SHP77 (cell line): Measurements from ENCODE around the gene ANKRD66.
"Not testable (repeated sequence)": the region's sequence is repeated elsewhere in the genome, so short reads cannot be mapped to it uniquely, and the experiment has no call there.

ENCODE experiments used
- DNase-seq, 2 experiments: peaks; one replicate each; lab custom pipeline; 2025; lab: John Stamatoyannopoulos, UW

ANKRD66 gene

GRCh38 chr6:46755865-46756264 lies 9.1 kb downstream of the ANKRD66 start:
- DNase-seq, result no peak

GRCh38 chr6:46756469-46757213 lies 9.9 kb downstream of the ANKRD66 start:
- no peak for DNase-seq

GRCh38 chr6:46757214-46757596 lies 10.5 kb downstream of the ANKRD66 start:
- no peak for DNase-seq

- no peak for DNase-seq
These were observed 12.4 kb downstream of the ANKRD66 start for GRCh38 chr6:46758960-46759753.

GRCh38 chr6:46760925-46761324 lies 14.2 kb downstream of the ANKRD66 start:
- DNase-seq, result no peak

- no peak for DNase-seq
These were observed 16.7 kb downstream of the ANKRD66 start for GRCh38 chr6:46763466-46763865.

GRCh38 chr6:46764280-46764679 lies 17.5 kb downstream of the ANKRD66 start:
- not testable (repeated sequence) for DNase-seq

GRCh38 chr6:46764961-46765360 lies 18.2 kb downstream of the ANKRD66 start:
- no peak for DNase-seq

- no peak for DNase-seq
These were observed 25.3 kb downstream of the ANKRD66 start for GRCh38 chr6:46772016-46772415.

GRCh38 chr6:46772762-46773161 lies 26.0 kb downstream of the ANKRD66 start:
- DNase-seq, result no peak

GRCh38 chr6:46773201-46773855 lies 26.6 kb downstream of the ANKRD66 start:
- DNase-seq, result no peak

- not testable (repeated sequence) for DNase-seq
These were observed 28.0 kb downstream of the ANKRD66 start for GRCh38 chr6:46774736-46775135.

- no peak for DNase-seq
These were observed 29.5 kb downstream of the ANKRD66 start for GRCh38 chr6:46776070-46776712.

- no peak for DNase-seq
These were observed 31.0 kb downstream of the ANKRD66 start for GRCh38 chr6:46777476-46778346.

- DNase-seq, result peak; percentile 14 to 74
These were observed 35.0 kb downstream of the ANKRD66 start for GRCh38 chr6:46781478-46782378.

GRCh38 chr6:46784535-46784934 lies 37.8 kb downstream of the ANKRD66 start:
- no peak for DNase-seq

- DNase-seq, result no peak
These were observed 41.3 kb downstream of the ANKRD66 start for GRCh38 chr6:46787871-46788540.

- DNase-seq, result no peak
These were observed 42.1 kb downstream of the ANKRD66 start for GRCh38 chr6:46788791-46789190.

GRCh38 chr6:46789434-46790354 lies 43.0 kb downstream of the ANKRD66 start:
- no peak for DNase-seq
